Measurements from ENCODE around the gene SIX6. TPM values are rescaled to one million over a fixed set of nuclear protein-coding genes. Genes with fewer than 3 reads are reported as not detected.

The SIX6 gene
- total RNA-seq, 2 experiments from 2014 or later = not detected

DNA sequence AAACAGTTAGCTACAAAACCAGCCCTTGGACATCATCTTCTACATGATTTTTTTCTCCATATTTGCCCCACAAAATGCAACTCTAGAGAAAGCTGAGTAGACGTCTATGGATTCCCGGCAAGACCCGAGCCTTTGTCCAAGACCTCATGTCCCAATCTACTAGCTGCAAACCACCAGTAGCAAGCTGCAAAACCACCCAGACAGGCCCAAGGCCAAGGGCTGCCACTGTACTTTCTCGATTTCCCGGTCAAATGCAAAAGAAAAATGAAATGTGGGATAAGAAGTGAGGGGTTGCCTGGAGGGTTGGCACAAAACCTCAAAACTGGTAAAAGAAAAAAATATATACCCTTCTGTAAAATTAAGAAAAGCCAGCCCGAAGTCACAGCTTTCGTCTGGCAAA is 2.9 kb upstream of the SIX6 start:
- Mint-ChIP-seq H3K27ac (no peak overlapping the region), H3K4me1 (peaks cover 21% of the 10 kb centered on the region), H3K9me3 (ENCODE audit: low read depth) (no peaks in the 10 kb centered on the region), H3K27me3 (peaks cover 71% of the 10 kb centered on the region), H3K36me3 (ENCODE audit: low read depth) (no peaks in the 10 kb centered on the region), H3K4me3 (no peak overlapping the region)
- ATAC-seq (no peak), DNase-seq (no peak)
- POLR2A ChIA-PET = no interaction called here
- intact Hi-C loops (cut with DNase I, micrococcal nuclease) = no loop called here
- CTCF ChIA-PET = interaction anchor here (0.9 to 1.3 kb wide), 4 partner anchors 10 to 145 kb away, joined by 3 read pairs; no protein-coding TSS in a partner anchor

DNA sequence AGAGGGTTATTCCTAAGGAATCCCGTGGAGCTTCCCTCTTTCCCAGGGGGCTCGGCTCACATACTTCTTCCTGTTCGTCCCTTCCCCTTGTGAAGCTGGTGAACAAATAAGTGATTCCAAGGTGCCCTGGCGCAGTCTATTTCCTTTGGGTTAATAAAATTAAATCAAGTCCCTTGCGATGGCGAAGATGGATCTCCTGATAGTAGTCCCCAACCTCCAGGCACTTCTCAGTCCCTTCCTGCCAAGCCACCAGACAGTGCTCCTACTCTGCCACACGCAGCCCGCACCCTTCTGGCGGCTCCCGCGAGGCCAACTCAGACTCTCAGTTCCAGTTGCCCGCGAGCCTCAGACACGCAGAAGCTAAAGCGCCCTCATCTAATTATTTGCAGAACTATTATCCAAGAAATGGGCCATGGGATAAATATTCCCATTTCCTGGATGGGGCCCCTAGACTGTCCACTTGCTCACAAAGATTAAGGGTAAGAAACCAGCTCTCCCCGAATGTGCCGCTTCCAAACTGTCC is 2.4 kb upstream of the SIX6 start:
- H3K9me3 Mint-ChIP-seq (ENCODE audit: low read depth) = no peaks in the 10 kb centered on the region
- peaks cover 23% of the 10 kb centered on the region for H3K4me1 Mint-ChIP-seq
- H3K27me3 Mint-ChIP-seq = peaks cover 68% of the 10 kb centered on the region
- no peak overlapping the region for H3K27ac Mint-ChIP-seq
- DNase-seq = no peak
- intact Hi-C loops (cut with DNase I, micrococcal nuclease) = no loop called here
- ChIA-PET CTCF (interaction anchor here (0.9 to 1.3 kb wide), 3 partner anchors 10 to 144 kb away, joined by 3 read pairs; no protein-coding TSS in a partner anchor), POLR2A (no interaction called here)
- H3K36me3 Mint-ChIP-seq (ENCODE audit: low read depth) = no peaks in the 10 kb centered on the region
- ATAC-seq = no peak
- H3K4me3 Mint-ChIP-seq = no peak overlapping the region

DNA sequence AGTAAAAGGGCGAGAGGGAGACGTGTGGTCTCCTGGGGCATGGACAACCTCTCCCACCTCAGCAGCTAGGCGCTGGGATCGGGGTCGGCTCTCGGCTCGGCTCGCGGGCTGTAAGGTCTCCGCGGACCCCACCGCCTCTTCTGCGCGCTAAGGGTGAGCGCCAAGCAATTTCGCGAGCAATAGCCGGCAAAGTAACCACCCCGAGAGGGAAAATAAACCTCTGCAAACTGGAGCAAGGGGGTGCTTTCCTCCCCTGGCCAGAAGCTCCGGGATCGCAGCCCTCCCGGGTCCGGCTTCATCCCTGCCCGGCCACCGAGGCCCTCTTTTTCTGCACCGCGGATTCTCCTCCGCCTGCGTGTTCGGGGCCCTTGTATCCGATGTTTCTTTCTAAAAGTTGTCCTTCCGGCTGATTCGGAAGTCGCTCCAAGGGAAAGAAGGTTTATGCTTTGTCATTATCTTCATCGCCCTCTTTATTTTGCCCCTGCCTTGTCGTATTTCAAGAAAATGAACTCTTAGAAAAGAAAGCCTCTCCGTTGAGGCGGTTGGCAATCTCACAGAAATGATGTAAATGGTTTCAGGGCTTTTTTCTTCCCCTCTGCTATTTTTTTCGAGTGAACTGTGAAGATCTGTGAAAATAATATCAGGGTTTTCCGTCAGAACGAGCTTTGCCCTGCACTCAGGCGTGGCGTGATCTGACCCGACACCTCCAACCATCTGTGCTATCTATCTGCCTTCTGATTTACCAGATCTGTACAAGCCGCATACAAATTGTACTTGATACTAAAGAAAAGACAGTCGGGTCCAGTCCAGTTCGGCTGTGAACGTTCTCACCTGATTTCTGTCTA is 1.7 kb upstream of the SIX6 start:
- Mint-ChIP-seq H3K27ac (no peak overlapping the region), H3K27me3 (peaks cover 68% of the 10 kb centered on the region), H3K4me3 (no peak overlapping the region), H3K36me3 (ENCODE audit: low read depth) (no peaks in the 10 kb centered on the region), H3K9me3 (ENCODE audit: low read depth) (no peaks in the 10 kb centered on the region), H3K4me1 (peaks cover 23% of the 10 kb centered on the region)
- ChIA-PET POLR2A (no interaction called here), CTCF (no interaction called here)
- DNase-seq = no peak
- intact Hi-C loops (cut with DNase I, micrococcal nuclease) = no loop called here
- ATAC-seq = no peak

DNA sequence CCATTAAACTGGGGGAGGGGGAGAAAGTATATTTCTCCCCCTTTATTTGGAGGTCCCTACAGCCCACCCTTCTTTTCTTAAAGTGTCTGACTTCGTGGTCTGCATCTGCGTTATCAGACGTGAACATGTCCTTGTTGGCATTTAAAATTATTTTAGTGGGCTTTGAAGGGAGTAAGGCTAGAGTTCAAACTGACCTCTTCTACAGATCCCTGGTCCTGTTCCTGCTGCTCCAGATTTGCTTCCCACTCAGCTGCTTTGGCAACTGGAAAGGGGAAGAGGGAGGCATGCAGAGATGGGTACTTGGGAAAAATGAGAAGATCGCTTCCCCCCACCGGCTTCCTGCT is 611 bp upstream of the SIX6 start:
- Mint-ChIP-seq H3K36me3 (ENCODE audit: low read depth) (no peaks in the 10 kb centered on the region), H3K27ac (no peak overlapping the region), H3K9me3 (ENCODE audit: low read depth) (no peaks in the 10 kb centered on the region), H3K4me3 (peak overlapping the region; percentile 10), H3K27me3 (peaks cover 73% of the 10 kb centered on the region), H3K4me1 (peaks cover 23% of the 10 kb centered on the region)
- ChIA-PET CTCF (interaction anchor here (0.9 to 1.2 kb wide), 2 partner anchors 15 to 177 kb away, joined by 3 read pairs; no protein-coding TSS in a partner anchor), POLR2A (no interaction called here)
- intact Hi-C loops (cut with DNase I, micrococcal nuclease) = loop anchor here in 1 of 2 experiments (2.0 kb wide), 2 partner anchors 134 to 144 kb away; no protein-coding TSS in a partner anchor
- DNase-seq = no peak
- no peak for ATAC-seq

DNA sequence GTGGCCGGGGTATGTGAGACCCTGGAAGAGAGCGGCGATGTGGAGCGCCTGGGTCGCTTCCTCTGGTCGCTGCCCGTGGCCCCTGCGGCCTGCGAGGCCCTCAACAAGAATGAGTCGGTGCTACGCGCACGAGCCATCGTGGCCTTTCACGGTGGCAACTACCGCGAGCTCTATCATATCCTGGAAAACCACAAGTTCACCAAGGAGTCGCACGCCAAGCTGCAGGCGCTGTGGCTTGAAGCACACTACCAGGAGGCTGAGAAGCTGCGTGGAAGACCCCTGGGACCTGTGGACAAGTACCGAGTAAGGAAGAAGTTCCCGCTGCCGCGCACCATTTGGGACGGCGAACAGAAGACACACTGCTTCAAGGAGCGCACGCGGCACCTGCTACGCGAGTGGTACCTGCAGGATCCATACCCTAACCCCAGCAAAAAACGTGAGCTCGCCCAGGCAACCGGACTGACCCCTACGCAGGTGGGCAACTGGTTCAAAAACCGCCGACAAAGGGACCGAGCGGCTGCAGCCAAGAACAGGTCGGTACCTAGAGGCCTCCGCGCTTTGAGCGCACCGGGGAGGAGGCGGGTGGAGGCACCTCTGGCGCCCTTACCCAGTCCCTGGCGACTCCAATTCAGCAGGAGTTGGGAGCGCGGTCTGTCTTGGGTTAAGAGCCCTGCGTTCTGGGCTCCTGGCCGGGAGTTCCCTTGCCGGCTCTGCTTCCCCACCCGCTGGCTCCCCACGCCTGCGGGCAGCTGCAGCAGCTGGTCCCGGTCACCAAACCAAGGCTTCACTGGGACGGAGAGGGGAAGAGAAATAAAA is 700 bp downstream of the SIX6 start:
- H3K36me3 Mint-ChIP-seq (ENCODE audit: low read depth) = no peaks in the 10 kb centered on the region
- ChIA-PET POLR2A (no interaction called here), CTCF (interaction anchor here (0.6 to 0.9 kb wide), 2 partner anchors 16 to 175 kb away, joined by 3 read pairs; no protein-coding TSS in a partner anchor)
- intact Hi-C loops (cut with DNase I, micrococcal nuclease) = loop anchor here in 1 of 2 experiments (2.0 kb wide), 2 partner anchors 133 to 143 kb away; no protein-coding TSS in a partner anchor
- no peak overlapping the region for H3K27ac Mint-ChIP-seq
- peaks cover 72% of the 10 kb centered on the region for H3K27me3 Mint-ChIP-seq
- DNase-seq (peak; percentile 19), ATAC-seq (no peak)
- peaks cover 27% of the 10 kb centered on the region for H3K4me1 Mint-ChIP-seq
- H3K9me3 Mint-ChIP-seq (ENCODE audit: low read depth) = no peaks in the 10 kb centered on the region
- no peak overlapping the region for H3K4me3 Mint-ChIP-seq

DNA sequence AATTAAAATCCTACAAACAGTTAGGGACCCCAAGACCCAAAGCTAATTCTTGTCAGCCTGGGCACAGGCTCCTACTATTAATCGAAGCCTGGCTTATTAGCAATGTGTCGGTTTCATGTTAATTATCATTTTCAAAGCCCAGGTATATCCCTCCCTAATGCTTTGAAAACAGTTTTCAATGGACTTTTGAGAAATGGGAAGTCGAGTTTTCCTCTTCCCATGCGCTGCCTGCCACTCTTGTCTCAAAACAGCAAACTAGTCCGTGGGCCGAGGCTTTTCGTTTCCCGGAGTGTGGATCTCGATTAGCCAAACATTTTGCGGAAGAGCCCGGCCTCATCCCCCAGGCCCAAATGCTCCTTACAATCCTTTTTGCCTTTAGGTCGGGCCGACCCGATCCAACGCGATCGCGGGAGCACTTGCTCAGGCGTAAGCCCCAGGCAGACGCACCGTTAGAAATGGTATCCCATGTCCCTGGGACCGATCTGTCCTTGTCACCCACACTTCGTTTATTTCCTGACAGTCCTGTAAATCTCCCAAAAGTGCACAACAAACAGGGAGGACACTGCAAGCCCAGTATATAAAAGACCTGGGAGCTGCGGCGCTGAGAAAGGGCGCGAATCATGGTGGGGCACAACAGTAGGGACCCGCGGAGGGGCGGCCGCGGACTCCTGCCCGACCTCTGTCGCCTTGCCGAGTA is 1.5 kb downstream of the SIX6 start:
- Mint-ChIP-seq H3K27ac (no peak overlapping the region), H3K36me3 (ENCODE audit: low read depth) (no peaks in the 10 kb centered on the region), H3K27me3 (peaks cover 74% of the 10 kb centered on the region), H3K4me1 (peaks cover 30% of the 10 kb centered on the region), H3K4me3 (no peak overlapping the region), H3K9me3 (ENCODE audit: low read depth) (no peaks in the 10 kb centered on the region)
- ATAC-seq (no peak), DNase-seq (no peak)
- intact Hi-C loops (cut with DNase I, micrococcal nuclease) = no loop called here
- CTCF ChIA-PET = no interaction called here
- POLR2A ChIA-PET = no interaction called here

- peaks cover 71% of the 10 kb centered on the region for H3K27me3 Mint-ChIP-seq
- intact Hi-C loops (cut with DNase I, micrococcal nuclease) = no loop called here
- ChIA-PET POLR2A (no interaction called here), CTCF (no interaction called here)
- H3K9me3 Mint-ChIP-seq (ENCODE audit: low read depth) = no peaks in the 10 kb centered on the region
- H3K36me3 Mint-ChIP-seq (ENCODE audit: low read depth) = no peaks in the 10 kb centered on the region
- ATAC-seq (no peak), DNase-seq (no peak)
- peaks cover 32% of the 10 kb centered on the region for H3K4me1 Mint-ChIP-seq
- H3K27ac Mint-ChIP-seq = no peak overlapping the region
- peak overlapping the region; percentile 41 for H3K4me3 Mint-ChIP-seq
These were observed 2.1 kb downstream of the SIX6 start for GRCh38 chr14:60510951-60511599.

GRCh38 chr14:60512126-60512525 is 3.2 kb downstream of the SIX6 start:
- intact Hi-C loops (cut with DNase I, micrococcal nuclease) = loop anchor here (2.0 kb wide), 2 partner anchors 25 to 141 kb away; partner anchors contain the start of gene C14orf39 (in 1 of the 2)
- no peak for DNase-seq
- H3K9me3 Mint-ChIP-seq (ENCODE audit: low read depth) = no peaks in the 10 kb centered on the region
- ChIA-PET CTCF (no interaction called here), POLR2A (no interaction called here)
- H3K27me3 Mint-ChIP-seq = peaks cover 71% of the 10 kb centered on the region
- H3K36me3 Mint-ChIP-seq (ENCODE audit: low read depth) = no peaks in the 10 kb centered on the region
- no peak for ATAC-seq
- H3K27ac Mint-ChIP-seq = no peak overlapping the region
- no peak overlapping the region for H3K4me3 Mint-ChIP-seq
- H3K4me1 Mint-ChIP-seq = peaks cover 35% of the 10 kb centered on the region

DNA sequence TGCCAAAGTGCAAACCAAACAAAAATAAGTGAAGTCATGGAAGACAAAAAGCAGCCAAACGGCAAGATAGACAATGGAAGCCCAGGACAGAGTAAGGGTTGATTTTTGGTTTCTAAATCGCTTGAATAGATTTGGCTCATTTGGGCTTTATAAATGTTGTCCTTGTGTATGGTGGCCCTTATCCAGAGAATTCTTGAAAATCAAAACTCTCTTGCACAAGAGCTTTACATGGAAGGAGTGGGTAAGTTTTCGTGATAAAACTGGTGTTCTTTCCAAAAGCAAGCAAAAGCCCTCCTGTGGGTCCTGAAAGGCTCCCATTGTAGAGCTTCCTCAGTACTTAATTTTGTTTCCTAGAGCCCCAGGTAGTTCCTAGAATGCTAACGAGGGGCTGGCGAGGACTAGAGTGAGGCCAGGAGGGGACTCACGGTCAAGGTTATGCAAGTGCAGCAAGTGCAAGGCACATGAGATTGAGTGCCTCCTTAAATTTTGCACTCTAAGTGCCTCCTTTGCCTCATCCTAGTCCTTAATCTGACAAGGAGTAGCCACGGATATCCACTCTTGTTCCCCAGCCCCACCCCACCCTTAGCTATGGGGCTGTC is 4.1 kb downstream of the SIX6 start:
- no peak overlapping the region for H3K27ac Mint-ChIP-seq
- intact Hi-C loops (cut with DNase I, micrococcal nuclease) = loop anchor here (2.0 kb wide), 2 partner anchors 26 to 140 kb away; partner anchors contain the start of gene C14orf39 (in 1 of the 2)
- H3K27me3 Mint-ChIP-seq = peaks cover 67% of the 10 kb centered on the region
- ATAC-seq (no peak), DNase-seq (no peak)
- H3K36me3 Mint-ChIP-seq (ENCODE audit: low read depth) = no peaks in the 10 kb centered on the region
- ChIA-PET POLR2A (no interaction called here), CTCF (interaction anchor here (0.5 to 1.4 kb wide), 3 partner anchors 8 to 182 kb away, joined by 3 read pairs; no protein-coding TSS in a partner anchor)
- no peaks in the 10 kb centered on the region for H3K9me3 Mint-ChIP-seq (ENCODE audit: low read depth)
- H3K4me3 Mint-ChIP-seq = no peak overlapping the region
- peaks cover 30% of the 10 kb centered on the region for H3K4me1 Mint-ChIP-seq

DNA sequence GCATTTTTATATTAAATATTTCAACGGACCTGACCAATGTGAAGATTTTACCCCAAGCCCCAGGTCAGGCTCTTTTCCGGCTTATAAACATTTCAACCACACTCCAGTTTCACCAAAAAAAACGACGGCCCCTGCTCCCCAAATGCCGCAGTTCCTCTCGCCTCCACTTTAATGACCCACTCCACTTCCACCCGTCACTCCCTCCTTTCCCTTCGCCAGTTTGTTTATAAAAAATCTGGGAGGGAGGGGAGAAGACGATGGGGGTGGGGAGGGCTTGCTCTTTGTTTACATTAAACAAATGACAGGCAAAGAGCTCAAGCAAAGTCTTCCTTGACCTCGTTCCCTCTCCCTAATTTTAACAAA is 5.4 kb downstream of the SIX6 start:
- Mint-ChIP-seq H3K27ac (no peak overlapping the region), H3K27me3 (peaks cover 57% of the 10 kb centered on the region), H3K9me3 (ENCODE audit: low read depth) (no peaks in the 10 kb centered on the region), H3K4me3 (peak overlapping the region; percentile 40), H3K36me3 (ENCODE audit: low read depth) (no peaks in the 10 kb centered on the region), H3K4me1 (peaks cover 24% of the 10 kb centered on the region)
- ATAC-seq = no peak
- no peak for DNase-seq
- intact Hi-C loops (cut with DNase I, micrococcal nuclease) = no loop called here
- ChIA-PET POLR2A (no interaction called here), CTCF (interaction anchor here (0.7 to 1.1 kb wide), 3 partner anchors 10 to 142 kb away, joined by 3 to 4 read pairs (median 3); no protein-coding TSS in a partner anchor)
